Keratinocyte (primary cell): Measurements from ENCODE around the gene LRRC47.

Source experiments
- CTCF ChIP-seq, 3 experiments: IDR thresholded peaks in 1 of 3; conservative IDR thresholded peaks in 1 of 3; optimal IDR thresholded peaks in 1 of 3; 2 replicates in 2 of 3; 3 replicates in 1 of 3; pipeline versions ENCODE3 to v1.5.1; 2011; ENCODE audit warnings: low read length in 3 of 3, mild to moderate bottlenecking in 3 of 3, moderate library complexity in 2 of 3, control low read depth in 1 of 3, inconsistent platforms in 1 of 3; ENCODE audit not compliant: insufficient read depth in 2 of 3; ENCODE audit errors: extremely low read depth in 1 of 3
- EZH2 ChIP-seq: IDR thresholded peaks from one replicate; pipeline ENCODE4 v1.6.1; 2012; ENCODE audit warnings: inconsistent platforms, mild to moderate bottlenecking, low read length, moderate library complexity

DNA sequence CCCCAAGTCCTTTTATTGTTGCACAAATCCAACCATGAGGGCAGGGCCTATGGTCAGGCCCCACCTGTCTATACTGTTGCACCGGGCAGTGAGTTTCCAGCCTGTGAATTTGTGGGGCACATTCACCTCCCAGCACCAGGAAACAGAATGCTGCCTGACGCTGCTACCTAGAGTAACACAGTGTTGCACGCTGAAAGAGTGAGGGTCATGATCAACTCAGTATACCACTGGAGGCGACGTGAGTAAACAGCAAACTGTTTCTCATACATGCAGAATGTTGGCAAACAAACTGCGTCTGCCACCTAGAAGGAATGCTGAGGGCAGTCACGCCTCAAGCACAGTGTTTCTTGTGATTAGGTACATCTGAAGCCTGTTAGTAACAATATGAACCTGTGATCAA is 13.4 kb upstream of the LRRC47 start:
- TF ChIP-seq CTCF (optimal IDR thresholded peaks at IDR 0.05 in 1 of 3, IDR thresholded peaks at IDR 0.05 in 1 of 3, conservative IDR thresholded peaks at IDR 0.05 in 1 of 3; ENCODE audit: extremely low read depth in 1 of 3, insufficient read depth in 2 of 3, low read length in 3 of 3) (no peak), EZH2 (no peak)
